Uterus (tissue), 4 donors: ENCODE data around the gene SIPA1. TPM values are rescaled to one million over a fixed set of nuclear protein-coding genes. Genes with fewer than 3 reads are reported as not detected.

Experiments used
- DNase-seq, 2 donors: peaks; one replicate each; pipeline ENCODE4 v3.0.0-alpha.2; 2019 to 2020
- H3K27ac ChIP-seq, 2 donors: fragments of 200-600 bp; sonication (generic); 1 replicate in 1 of 2; 2 replicates in 1 of 2; pipeline ENCODE4 v1.5.1; 2016 to 2018
- H3K27me3 ChIP-seq, 2 donors: fragments of 200-600 bp; sonication (generic); one replicate each; pipeline ENCODE4 v1.5.1; 2018 to 2019; ENCODE audit warnings: control low read depth in 1 of 2
- H3K36me3 ChIP-seq, 2 donors: fragments of 200-600 bp; sonication (generic); one replicate each; pipeline ENCODE4 v1.5.1; 2019; ENCODE audit warnings: control low read depth in 1 of 2
- H3K4me1 ChIP-seq, 2 donors: fragments of 200-600 bp; sonication (generic); one replicate each; pipeline ENCODE4 v1.5.1; 2018 to 2019; ENCODE audit warnings: control low read depth in 1 of 2
- H3K4me3 ChIP-seq, 2 donors: fragments of 200-600 bp; sonication (generic); 1 replicate in 1 of 2; 2 replicates in 1 of 2; pipeline ENCODE4 v1.5.1; 2018 to 2019; ENCODE audit warnings: mild to moderate bottlenecking in 1 of 2
- H3K9me3 ChIP-seq, 2 donors: fragments of 200-600 bp; sonication (generic); one replicate each; pipeline ENCODE4 v1.5.1; 2019; ENCODE audit warnings: control low read depth in 1 of 2
- POLR2A ChIP-seq, 2 donors: fragments of 450-650 bp; IDR thresholded peaks; one replicate each; pipeline ENCODE4 v1.6.1; 2016; ENCODE audit warnings: antibody characterized with exemption in 2 of 2, mild to moderate bottlenecking in 1 of 2, moderate library complexity in 1 of 2
- intact Hi-C: fragments of 100-400 bp; cut with DNase I; formaldehyde crosslinking; loops from one replicate; pipeline ENCODE4 v1.15.1; 2023; ENCODE audit warnings: low total_unique reads
- total RNA-seq, 4 donors: library from RNA; depleted of rRNA in 3 of 4; stranded (reverse); fragments of >200 nt in 3 of 4; gene quantifications; one replicate each; pipeline versions ENCODE4 v1.1.0 to v1.2.4, GENCODE V29; 2014 to 2023
- TF ChIP-seq, protein P1 (sequence below), 4 experiments: fragments of 200-600 bp in 2 of 4; fragments of 450-650 bp in 2 of 4; sonication (generic) in 2 of 4; IDR thresholded peaks; one replicate each; pipeline ENCODE4 v1.5.1; 2016 to 2019; ENCODE audit warnings: antibody characterized with exemption in 4 of 4, mild to moderate bottlenecking in 2 of 4, moderate library complexity in 1 of 4
- donor health status: DM: yes; HTN: yes; CAD: no.

Gene SIPA1
- total RNA-seq, 4 donors from 2014 or later, result 11.2 to 60.1 (median 27.0) TPM

DNA sequence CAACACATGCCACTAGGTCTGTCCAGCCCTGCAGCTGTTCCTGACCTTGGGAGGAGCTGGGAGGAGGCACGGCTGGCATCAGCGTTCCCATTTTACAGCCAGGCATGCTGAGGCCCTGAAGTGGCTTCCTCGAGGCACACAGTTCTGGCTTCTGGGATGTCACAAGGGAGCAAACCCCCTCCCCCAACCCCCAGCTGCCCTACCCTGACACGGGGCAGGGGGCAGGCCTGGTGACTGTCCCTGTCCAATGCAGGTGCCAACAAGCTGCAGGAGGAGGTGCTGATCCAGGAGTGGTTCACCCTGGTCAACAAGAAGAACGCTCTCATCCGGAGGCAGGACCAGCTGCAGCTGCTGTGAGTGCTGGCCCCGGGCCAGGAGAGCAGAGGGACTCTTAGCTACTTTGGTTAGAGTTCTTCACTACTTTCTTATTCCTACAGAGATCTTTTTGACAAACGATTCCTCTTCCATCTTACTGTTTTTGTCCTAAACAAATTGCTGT is 47.6 kb upstream of the SIPA1 start:
- intact Hi-C loops, result no loop called here
- no peak for TF ChIP-seq POLR2A (IDR thresholded peaks at IDR 0.05)
- peaks cover 0 to 9% of the 10 kb centered on the region in 2 donors for H3K4me1 ChIP-seq
- H3K36me3 ChIP-seq, result no peaks in the 10 kb centered on the region
- no peaks in the 10 kb centered on the region for H3K9me3 ChIP-seq
- H3K27ac ChIP-seq, result no peak overlapping the region
- no peaks in the 10 kb centered on the region for H3K27me3 ChIP-seq
- H3K4me3 ChIP-seq, result no peak overlapping the region
- no peak for DNase-seq

DNA sequence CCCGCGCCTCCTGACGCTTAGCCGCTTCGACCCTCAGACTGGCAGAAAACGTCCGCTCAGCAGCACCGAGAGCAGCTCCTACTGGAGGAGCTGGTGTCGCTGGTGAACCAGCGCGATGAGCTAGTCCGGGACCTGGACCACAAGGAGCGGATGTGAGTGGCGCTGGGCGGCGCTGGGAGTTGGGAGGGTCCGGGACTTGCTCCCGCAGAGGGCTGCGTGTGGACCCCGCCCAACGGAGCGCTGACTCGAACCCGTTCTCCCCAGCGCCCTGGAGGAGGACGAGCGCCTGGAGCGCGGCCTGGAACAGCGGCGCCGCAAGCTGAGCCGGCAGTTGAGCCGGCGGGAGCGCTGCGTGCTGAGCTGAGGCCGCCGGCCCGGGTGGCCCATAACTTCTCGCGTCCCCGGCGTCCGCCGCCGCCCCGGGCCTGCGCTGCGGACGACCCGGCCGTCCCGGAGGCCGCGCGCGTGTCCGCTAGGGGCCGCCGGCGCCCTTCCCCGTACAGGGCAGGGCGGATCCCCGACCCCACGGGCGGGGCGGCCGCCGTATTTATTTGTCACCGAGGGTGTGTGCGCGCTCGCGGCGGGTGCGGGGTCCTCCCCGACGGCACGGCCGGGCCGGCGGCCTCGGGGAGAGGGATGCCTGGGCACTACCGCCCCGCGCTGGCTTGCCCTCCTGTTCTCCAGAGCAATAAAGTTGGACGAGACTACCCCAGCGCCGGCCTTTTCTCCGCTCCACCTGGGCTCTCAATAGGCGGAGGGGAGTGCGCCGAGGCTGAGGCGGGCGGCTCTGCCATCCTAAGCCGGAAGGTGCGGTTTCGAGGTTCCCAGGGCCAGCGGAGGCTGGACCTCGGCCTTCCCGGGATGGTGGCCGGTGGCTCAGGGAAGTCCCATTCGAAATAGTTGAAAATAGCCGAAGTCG is 45.7 kb upstream of the SIPA1 start:
- TF ChIP-seq POLR2A (IDR thresholded peaks at IDR 0.05), result no peak
- TF ChIP-seq, protein P1, sequence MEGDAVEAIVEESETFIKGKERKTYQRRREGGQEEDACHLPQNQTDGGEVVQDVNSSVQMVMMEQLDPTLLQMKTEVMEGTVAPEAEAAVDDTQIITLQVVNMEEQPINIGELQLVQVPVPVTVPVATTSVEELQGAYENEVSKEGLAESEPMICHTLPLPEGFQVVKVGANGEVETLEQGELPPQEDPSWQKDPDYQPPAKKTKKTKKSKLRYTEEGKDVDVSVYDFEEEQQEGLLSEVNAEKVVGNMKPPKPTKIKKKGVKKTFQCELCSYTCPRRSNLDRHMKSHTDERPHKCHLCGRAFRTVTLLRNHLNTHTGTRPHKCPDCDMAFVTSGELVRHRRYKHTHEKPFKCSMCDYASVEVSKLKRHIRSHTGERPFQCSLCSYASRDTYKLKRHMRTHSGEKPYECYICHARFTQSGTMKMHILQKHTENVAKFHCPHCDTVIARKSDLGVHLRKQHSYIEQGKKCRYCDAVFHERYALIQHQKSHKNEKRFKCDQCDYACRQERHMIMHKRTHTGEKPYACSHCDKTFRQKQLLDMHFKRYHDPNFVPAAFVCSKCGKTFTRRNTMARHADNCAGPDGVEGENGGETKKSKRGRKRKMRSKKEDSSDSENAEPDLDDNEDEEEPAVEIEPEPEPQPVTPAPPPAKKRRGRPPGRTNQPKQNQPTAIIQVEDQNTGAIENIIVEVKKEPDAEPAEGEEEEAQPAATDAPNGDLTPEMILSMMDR (IDR thresholded peaks at IDR 0.05), result no peak
- Histone ChIP-seq H3K36me3 (no peaks in the 10 kb centered on the region), H3K27me3 (no peaks in the 10 kb centered on the region), H3K27ac (no peak overlapping the region), H3K4me1 (peaks cover 0 to 9% of the 10 kb centered on the region in 2 donors), H3K4me3 (no peak overlapping the region), H3K9me3 (no peaks in the 10 kb centered on the region)
- no peak for DNase-seq
- intact Hi-C loops, result no loop called here

GRCh38 chr11:65592858-65593517 is 44.9 kb upstream of the SIPA1 start:
- no peaks in the 10 kb centered on the region for H3K36me3 ChIP-seq
- no peaks in the 10 kb centered on the region for H3K27me3 ChIP-seq
- no peak overlapping the region for H3K4me3 ChIP-seq
- intact Hi-C loops, result no loop called here
- H3K4me1 ChIP-seq, result peaks cover 0 to 3% of the 10 kb centered on the region in 2 donors
- TF ChIP-seq POLR2A (IDR thresholded peaks at IDR 0.05), result no peak
- TF ChIP-seq, protein P1 (IDR thresholded peaks at IDR 0.05), result no peak
- no peak for DNase-seq
- no peak overlapping the region for H3K27ac ChIP-seq
- H3K9me3 ChIP-seq, result no peaks in the 10 kb centered on the region

DNA sequence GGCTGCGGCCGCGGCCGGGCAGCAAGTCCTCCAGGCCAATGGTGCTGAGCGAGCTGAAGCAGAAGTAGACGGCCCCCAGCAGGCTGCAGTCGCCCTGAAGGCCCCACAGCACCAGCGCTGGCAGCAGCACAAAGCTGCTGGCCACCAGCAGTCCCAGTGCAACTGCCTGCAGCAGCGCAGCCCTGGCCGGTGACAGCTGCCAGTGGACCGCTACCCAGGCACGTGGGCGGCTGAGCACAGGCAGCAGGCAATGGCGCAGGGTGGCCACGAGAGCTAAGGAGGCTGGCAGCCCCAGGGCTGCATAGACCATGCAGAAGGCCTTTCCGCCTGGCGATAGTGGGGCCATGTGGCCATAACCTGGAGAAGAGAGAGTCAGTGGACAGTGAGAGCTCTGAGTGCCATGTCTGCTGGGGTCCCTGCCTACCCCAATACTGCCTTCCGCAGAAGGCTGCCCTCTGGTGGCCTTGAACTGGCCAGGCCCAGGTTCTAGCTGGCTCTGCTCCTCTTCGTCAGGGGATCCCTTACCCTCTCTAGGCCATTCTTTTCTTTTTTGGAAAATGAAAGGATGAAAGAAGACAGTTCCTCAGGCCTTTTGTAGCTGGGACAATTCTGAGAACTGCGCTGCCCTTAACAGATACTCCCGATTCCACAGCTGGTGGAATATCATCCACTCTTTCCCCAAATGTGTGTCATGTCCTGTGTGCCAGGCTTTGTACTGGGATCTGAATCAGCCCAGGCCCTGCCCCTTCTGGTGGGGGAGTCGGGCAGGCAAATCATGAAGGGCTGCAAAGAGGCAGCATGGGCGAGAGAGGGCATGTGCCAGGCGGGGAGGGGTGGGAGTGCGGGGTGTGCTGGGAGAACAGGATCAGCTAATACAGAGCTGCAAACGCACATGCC is 44.1 kb upstream of the SIPA1 start:
- TF ChIP-seq, protein P1 (IDR thresholded peaks at IDR 0.05), result peak; percentile 53 to 59 (median 58)
- no peak for TF ChIP-seq POLR2A (IDR thresholded peaks at IDR 0.05)
- Histone ChIP-seq H3K4me3 (no peak overlapping the region), H3K9me3 (no peaks in the 10 kb centered on the region), H3K36me3 (no peaks in the 10 kb centered on the region), H3K4me1 (peaks cover 0 to 3% of the 10 kb centered on the region in 2 donors), H3K27me3 (no peaks in the 10 kb centered on the region), H3K27ac (peak overlapping the region in 1 of 2 donors; percentile 25)
- no peak for DNase-seq
- intact Hi-C loops, result no loop called here

- Histone ChIP-seq H3K27ac (peak overlapping the region in 1 of 2 donors; percentile 7), H3K9me3 (no peaks in the 10 kb centered on the region), H3K27me3 (no peaks in the 10 kb centered on the region), H3K4me1 (peaks cover 0 to 3% of the 10 kb centered on the region in 2 donors), H3K36me3 (no peaks in the 10 kb centered on the region), H3K4me3 (no peak overlapping the region)
- intact Hi-C loops, result no loop called here
- TF ChIP-seq, protein P1 (IDR thresholded peaks at IDR 0.05), result no peak
- TF ChIP-seq POLR2A (IDR thresholded peaks at IDR 0.05), result no peak
- no peak for DNase-seq
Measured at GRCh38 chr11:65595131-65595530, 42.8 kb upstream of the SIPA1 start.
